ENCODE measurements around the gene RGS10.

DNA sequence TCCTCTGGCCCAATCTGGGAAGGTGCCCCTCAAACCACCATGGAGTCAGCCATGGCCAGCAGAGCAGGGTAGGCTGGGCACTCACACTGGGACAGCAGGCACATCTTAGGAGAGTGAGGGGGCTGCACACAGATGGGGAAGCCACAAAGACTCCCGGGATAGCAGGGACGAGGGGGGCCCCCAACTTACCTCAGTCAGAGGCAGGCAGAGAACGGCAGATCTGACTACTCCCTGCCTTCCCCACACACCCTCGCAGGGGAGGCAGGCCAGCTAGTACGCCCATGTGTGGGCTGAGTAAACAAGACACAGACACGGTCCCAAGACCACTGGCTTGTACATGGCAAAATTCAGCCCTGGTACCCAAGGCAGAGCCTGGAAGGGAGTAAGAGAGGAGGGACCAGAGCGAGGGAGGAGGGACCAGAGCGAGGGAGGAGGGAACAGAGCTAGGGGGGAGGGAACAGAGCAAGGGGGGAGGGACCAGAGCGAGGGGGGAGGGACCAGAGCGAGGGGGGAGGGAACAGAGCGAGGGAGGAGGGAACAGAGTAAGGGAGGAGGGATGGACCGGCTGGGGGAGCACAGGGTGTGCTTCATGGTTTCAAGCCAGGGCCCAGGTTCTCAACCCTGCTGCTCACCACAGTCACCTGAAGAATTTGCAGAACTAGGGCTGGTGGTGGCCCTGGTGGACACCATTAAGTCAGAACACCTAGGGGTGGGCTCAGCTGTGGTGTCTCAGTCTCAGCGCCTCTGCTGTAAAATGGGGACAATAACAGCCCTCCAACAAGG is 73.8 kb downstream of the RGS10 start:
- TF ChIP-seq, protein P1, sequence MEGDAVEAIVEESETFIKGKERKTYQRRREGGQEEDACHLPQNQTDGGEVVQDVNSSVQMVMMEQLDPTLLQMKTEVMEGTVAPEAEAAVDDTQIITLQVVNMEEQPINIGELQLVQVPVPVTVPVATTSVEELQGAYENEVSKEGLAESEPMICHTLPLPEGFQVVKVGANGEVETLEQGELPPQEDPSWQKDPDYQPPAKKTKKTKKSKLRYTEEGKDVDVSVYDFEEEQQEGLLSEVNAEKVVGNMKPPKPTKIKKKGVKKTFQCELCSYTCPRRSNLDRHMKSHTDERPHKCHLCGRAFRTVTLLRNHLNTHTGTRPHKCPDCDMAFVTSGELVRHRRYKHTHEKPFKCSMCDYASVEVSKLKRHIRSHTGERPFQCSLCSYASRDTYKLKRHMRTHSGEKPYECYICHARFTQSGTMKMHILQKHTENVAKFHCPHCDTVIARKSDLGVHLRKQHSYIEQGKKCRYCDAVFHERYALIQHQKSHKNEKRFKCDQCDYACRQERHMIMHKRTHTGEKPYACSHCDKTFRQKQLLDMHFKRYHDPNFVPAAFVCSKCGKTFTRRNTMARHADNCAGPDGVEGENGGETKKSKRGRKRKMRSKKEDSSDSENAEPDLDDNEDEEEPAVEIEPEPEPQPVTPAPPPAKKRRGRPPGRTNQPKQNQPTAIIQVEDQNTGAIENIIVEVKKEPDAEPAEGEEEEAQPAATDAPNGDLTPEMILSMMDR (IDR thresholded peaks at IDR 0.05) = no peak
- no peak for TF ChIP-seq POLR2A (IDR thresholded peaks at IDR 0.05)
